HG02642 (cell line): Measurements from ENCODE around the gene ZFPM1.

Source experiments
- ATAC-seq: cut with Tn5 transposase; IDR thresholded peaks from one replicate; pipeline ENCODE4 v1.9.1; 2021; ENCODE audit warnings: mild to moderate bottlenecking; ENCODE audit not compliant: unreplicated experiment, poor library complexity

ZFPM1 gene

DNA sequence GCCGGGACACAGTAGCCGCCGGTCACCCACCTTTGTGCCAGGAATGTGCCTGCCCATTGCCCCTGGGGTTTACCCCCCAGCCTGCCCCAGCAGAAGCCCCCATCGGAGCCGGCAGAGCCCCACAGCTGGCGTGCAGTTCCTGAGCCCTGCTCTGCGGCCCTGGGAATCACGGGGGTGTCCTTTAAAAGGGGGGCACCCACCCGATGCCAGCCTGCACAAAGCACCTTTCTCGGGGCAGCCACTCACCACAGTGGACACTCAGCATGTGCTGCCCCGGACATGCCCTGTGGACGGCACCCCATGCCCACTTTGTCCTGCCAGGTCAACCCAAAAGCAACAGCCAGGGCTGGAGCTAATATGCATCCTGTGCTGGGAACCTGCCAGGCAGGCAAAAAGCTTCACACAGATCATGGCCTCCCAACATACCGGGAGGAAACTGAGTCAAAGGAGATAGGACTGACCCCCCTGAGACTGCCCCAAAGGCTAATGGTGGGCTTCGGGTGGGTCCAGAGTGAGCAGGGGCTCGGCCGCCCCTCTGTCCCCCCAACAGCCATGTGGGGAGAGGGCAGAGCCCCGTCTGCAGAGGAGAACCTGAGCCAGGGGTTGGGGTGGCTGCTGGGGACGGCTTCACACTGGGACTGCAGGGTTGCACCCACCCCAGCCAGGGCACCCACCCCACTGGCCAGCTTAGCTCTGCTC, 71.3 kb downstream of the ZFPM1 start:
- ATAC-seq, result no peak

DNA sequence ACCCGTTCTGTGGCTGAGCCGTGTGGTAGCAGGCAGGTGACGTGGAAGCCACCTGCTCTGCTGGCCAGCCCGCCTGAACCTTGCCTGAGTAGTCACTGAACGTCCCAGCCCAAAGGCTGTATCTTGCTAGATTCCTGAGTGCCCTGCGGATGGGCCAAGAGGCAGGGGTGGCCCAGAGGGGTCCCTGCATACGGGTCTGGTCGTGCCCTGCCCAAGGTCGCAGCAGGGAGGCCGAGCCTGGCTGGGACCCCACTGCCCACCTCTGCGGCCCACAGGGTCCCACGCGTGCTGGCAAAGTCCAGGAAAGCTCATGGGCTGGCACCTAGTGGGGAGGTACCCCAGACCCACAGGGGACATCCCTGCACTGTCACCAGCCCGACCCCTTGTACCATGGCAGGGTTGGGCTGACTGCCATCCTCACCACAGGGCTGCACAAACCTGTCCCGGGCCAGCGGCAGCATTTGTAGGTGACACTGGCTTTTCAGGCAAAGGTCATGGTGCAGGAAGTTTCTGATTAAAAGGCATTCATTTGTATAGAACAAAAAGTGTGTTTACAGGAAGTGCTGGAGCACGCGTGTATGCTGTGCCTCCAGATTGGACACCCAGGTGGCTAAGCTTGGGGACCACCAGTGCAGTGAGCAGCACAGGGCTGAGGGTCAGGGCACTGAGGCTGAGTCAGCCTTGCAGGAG, 72.0 kb downstream of the ZFPM1 start:
- ATAC-seq, result no peak

DNA sequence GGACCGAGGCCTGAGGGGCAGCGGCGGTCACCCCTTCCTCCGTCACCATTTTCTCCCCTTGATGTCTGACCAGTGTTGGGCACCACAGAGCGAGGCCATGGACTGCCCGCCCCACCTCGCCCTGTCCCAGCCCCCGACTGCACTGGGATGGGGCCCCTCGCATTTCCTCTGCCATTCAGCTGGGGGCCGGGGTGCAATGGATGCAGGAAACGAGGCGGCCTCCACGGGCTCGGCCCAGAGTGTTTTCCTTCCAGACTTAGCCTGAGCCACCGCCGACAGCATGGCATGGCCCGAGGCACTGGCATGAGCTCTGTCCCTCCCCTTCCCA, 72.5 kb downstream of the ZFPM1 start:
- no peak for ATAC-seq

DNA sequence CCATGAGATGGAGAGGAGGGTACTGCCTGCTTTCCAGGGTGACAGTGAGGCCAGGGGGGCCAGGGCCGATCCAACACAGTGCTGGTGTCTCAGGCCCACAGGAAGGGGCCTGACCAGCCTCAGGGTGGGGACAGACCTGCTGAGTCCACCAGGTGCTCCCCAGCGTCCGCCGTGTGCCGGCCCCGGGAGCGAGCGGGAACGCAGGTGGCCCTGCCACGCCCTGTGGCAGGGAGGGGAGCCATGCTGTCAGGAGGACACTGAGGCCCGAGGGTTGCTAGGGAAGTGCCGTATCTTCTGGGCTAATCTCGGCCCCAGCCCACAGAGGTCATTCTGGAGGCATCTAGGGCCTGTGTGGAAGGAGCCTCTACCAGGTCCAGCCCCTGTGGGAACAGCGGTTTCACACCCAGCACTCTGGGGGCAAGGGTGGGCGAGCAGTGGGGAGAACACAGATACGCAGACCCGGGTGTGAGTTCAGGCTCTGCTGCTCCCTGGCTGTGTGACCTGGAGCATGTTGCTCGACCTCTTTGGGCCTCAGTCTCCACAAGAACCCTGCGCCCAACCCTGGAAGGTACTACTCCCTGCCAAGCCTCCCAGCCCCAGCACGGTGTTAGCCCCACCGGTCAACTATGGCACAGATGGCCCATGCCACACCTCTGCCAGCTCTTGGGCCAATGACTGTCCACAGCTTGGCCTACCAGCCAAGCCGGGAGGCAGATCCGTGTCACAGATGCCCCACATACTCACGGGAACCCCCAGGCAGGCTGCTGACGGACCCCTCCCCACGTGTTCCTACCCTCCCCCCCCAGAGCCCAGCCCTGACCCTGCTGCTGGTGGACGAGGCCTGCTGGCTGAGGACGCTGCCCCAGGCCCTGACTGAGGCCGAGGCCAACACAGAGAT, 73.2 kb downstream of the ZFPM1 start:
- no peak for ATAC-seq

DNA sequence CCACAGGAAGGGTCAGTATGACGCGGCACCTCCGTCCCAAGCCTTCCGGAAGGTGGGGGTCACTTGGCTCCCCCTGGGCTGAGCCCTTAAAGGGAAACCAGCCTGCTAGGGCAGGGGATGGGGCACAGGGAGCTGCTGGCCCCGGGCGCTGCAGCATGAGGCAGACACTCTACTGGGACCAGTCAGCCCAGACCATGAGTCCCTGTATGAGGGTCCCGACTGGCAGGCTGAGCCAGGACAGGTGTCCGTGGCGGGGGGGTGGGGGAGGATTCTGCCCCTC, 73.8 kb downstream of the ZFPM1 start:
- ATAC-seq, result no peak

DNA sequence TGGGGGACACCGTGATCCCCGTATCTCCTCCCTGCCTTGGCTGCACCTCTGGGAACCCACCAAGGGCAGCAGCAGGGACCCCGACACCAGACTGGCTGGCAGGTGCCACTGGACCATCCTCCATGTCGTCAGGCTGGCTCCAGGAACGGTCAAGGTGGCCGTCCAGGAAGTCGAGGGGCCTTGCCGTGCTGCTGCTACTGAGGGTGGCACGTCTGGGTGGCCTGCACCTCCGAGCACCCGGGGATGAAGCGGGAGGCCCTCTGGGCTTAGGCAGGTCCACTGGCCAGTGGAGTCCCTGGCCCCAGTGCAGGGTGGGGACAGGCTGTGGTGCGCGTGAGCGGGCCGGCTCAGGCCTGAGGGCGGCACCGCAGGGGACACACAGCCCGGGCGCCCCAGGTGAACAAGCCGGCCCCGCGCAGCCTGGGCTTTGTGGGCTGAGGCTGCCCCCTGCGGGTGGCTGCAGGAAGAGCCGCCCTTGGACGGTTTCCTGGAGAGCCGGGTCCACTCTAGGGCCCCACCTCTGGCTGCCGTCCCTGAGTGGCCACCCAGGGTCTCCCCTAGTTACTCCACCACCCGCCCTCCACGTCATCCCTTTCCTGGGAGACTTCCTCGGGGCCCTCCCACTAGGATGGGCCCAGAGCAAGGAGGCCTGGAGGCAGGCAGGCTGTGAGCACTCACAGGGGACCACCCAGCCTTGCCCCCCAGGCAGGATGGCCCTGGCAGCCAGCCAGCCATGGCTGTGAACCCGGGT, 74.3 kb downstream of the ZFPM1 start:
- ATAC-seq, result no peak

DNA sequence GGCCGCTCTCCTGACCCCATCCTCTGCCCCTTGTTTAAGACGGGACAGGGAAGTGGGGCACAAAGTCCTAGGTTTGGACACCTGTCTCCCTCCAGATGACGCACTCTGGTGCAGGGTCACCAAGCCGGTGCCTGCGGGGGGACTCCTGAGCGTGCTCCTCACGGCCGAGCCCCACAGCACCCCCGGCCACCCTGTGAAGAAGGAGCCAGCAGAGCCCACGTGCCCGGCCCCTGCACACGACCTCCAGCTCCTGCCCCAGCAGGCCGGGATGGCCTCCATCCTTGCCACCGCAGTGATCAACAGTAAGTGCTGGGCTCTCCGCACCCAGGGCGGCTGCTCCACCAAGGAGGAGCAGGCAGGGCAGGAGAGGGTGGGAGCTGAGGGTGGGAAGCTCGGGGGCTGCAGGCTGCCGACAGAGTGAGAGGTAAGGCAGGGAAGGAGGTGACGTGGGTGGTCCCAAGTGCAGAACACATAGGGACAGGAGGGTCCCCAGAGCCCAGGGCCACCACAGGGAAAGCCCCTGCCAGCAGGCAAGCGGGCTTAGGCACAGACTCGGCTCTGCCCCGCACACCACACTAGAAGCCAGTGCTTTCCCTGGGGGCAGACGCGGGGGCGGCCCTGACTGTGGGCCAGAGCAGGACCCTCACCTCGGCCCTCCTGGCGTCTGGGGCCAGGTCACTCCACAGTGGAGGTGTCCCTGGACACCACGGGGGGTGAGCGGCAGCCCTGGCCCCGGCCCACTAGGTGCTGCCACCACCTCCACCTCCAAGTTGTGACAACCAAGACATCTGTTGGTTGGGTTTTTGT, 75.1 kb downstream of the ZFPM1 start:
- ATAC-seq, result no peak

DNA sequence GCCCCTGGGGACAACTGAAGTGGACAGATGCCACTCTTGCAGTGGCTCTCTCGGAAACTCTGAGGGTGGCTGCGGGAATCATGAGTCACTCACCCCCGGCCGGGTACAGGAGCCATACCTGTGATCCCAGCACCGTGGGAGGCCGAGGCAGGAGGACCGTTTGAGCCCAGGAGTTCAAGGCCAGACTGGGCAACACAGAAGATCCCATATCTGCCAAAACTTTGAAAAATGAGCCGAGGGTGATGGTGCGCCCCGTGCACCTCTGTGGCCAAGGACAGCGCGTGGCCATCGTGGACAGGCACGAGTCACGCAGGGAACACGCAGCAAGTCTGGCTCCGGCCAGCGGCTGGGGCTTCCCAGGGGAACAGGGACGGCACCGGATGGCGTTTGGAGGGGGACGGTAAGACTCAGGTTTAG, 75.8 kb downstream of the ZFPM1 start:
- no peak for ATAC-seq

DNA sequence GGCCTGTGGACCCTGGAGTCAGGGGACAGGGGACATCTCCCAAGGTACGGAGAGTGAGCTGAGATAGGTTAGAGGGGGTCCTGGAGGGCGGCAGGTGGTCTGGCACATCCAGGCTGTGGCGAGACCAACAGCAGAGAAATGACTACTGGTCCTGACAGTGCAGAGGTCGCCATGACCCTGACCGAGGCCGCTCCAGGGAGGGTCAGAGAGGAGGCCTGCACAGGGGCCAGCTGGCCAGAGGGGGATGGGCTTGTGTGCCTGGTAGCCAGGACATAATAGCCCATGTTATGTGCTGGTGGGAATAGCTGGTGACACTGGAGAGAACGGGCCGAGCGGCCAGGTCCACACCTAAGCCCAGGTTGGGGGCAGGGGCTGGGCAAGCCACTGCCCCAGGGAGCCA, 76.5 kb downstream of the ZFPM1 start:
- no peak for ATAC-seq

DNA sequence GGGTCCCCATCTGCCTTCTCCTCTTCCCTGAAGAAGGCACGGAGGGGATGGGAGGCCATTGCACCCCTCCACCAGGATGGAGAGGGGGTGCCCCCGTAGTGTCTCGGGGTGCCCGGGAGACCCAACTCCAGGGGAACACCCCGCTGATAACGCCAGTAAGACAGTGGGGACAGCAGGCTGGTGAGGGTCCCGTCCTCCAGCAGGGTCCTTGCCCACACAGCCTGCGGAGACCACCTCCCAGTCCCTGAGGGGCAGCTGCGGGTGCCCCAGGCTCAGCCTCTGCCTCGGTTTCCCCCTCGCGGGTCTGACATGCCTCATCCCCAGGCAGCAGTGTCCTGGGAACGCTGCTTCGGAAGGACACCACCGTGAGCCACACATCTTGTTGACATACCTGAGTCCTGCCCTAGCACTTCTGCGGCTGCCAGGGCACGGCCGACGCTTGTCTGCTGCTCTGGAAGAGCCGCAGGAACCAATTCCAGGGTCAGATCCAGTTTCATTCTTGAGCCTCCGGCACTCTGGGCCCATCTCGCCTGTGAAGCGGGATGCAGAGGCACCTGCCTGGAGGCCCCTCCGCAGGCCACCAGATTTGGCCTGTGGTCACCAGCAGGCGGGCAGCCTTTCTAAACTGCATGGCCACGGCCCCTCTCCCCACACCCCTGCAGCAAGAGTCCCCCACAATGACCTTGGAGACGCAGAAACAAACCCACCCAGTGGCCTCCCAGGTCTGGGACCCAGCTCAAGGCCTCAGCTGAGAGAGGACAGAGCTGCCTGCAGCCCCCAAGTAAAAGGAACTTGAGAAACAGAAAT, 77.2 kb downstream of the ZFPM1 start:
- no peak for ATAC-seq

DNA sequence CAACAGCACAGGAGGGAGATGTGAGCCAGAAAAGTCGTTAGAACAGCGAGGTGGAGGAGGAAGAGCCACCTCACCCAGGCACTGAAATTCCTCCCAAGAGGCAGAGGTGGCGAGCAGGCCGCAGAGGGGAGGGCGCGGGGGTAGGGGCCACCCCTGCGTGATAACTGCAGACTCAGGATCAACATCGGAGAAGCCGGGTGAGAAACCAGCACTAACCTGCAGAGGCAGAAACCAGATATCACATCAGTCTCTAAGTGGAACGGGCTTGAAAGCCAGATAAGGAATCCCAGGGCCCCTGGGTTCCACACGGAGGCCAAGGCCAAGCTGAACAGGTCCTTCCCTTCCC, 77.8 kb downstream of the ZFPM1 start:
- no peak for ATAC-seq

DNA sequence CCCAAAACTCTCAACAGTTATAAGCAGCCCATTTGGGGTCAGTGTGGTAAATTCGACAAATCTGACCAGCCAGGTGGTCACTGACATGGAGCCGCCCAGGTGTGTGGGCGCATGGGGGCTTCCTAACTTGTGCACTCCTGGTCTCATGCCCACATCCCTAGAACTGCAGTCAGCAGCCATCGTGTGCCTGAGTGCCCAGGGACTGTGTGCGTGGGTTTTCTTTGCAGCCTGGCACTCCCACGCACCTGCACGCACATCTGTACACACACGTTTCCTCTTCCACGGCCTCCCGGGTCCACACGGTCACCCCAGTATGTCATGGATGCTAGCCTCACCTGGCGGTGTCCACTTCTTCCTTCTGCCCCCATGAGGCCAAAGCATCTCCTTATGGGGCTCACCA, 78.3 kb downstream of the ZFPM1 start:
- no peak for ATAC-seq

DNA sequence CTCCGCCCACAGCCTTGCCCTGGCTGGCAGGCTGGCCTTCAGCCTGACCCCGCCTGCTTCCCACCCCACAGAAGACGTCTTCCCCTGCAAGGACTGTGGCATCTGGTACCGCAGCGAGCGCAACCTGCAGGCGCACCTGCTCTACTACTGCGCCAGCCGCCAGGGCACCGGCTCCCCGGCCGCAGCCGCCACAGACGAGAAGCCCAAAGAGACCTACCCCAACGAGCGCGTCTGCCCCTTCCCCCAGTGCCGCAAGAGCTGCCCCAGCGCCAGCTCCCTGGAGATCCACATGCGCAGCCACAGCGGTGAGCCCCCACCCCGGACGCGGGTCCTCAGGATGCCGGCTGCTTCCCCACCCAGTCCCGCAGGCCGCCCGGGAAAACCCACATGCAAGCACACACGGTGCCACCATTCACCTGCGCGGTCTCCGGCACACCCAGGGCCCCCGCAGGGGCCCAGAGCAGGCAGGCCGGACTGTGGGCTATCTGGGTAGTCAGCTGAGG, 78.9 kb downstream of the ZFPM1 start:
- no peak for ATAC-seq

DNA sequence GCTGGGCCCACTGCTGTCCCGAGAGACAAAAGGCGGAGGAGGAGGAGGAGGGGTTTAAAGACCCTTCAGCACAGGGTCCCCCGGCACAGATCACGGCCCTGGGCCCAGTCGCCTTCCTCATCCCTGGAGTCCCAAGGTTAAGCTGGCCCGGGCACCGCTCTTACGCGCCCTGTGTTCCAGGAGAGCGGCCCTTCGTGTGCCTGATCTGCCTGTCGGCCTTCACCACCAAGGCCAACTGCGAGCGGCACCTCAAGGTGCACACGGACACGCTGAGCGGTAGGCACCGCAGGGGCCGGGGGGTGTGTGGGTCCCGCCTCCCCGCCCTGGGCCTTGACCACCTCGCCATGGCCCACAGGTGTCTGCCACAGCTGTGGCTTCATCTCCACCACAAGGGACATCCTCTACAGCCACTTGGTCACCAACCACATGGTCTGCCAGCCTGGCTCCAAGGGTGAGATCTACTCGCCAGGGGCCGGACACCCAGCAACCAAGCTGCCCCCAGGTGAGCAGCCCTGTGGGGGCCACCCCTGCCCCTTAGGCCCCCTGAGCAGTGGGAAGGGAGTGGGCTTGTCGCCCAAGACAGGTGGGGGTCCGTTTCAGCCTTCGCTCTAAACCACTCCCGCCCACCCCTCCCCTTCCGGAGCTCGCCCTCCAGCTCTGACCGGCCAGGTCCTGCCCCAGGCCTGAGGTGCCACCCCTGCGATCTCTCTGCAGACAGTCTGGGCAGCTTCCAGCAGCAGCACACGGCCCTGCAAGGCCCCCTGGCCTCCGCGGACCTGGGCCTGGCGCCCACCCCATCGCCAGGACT, 79.6 kb downstream of the ZFPM1 start:
- no peak for ATAC-seq

DNA sequence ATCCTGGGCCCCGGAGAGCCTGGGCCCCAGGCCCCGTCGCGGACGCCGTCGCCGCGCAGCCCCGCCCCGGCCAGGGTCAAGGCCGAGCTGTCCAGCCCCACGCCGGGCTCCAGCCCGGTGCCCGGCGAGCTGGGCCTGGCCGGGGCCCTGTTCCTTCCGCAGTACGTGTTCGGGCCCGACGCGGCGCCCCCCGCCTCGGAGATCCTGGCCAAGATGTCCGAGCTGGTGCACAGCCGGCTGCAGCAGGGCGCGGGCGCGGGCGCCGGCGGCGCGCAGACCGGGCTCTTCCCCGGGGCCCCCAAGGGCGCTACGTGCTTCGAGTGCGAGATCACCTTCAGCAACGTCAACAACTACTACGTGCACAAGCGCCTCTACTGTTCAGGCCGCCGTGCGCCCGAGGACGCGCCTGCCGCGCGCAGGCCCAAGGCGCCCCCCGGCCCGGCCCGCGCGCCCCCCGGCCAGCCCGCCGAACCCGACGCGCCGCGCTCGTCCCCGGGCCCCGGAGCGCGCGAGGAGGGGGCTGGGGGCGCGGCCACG, 80.4 kb downstream of the ZFPM1 start:
- ATAC-seq, result no peak

DNA sequence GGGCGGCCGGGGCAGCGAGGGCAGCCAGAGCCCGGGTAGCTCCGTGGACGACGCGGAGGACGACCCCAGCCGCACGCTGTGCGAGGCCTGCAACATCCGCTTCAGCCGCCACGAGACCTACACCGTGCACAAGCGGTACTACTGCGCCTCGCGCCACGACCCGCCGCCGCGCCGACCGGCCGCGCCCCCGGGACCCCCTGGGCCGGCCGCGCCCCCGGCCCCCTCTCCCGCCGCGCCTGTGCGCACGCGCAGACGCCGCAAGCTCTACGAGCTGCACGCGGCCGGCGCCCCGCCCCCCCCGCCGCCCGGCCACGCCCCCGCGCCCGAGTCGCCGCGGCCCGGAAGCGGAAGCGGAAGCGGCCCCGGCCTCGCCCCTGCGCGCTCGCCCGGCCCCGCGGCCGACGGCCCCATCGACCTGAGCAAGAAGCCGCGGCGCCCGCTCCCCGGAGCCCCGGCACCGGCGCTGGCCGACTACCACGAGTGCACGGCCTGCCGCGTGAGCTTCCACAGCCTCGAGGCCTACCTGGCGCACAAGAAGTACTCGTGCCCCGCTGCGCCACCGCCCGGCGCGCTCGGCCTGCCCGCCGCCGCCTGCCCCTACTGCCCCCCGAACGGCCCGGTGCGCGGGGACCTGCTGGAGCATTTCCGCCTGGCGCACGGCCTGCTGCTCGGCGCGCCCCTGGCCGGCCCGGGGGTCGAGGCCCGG, 81.0 kb downstream of the ZFPM1 start:
- ATAC-seq, result peak; percentile 62

DNA sequence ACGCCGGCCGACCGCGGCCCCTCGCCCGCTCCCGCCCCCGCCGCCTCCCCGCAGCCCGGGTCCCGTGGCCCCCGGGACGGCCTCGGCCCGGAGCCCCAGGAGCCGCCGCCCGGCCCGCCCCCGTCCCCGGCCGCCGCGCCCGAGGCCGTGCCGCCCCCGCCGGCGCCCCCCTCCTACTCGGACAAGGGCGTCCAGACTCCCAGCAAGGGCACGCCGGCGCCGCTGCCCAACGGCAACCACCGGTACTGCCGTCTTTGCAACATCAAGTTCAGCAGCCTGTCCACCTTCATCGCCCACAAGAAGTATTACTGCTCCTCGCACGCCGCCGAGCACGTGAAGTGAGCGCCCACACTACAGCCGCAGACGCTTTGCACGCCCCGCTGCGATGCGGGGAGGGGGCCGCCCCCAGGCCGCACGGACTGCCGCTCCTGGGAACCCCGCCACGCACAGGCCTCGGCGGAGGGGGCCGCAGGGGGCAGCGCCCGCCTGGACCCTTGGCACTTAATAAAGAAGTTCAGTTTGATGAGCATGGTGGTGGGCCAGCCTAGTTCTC, 81.6 kb downstream of the ZFPM1 start:
- peak; percentile 24 for ATAC-seq
